ENCODE results near the gene IFTAP. TPM values are rescaled to one million over a fixed set of nuclear protein-coding genes. Genes with fewer than 3 reads are reported as not detected.
A peak's percentile ranks its signal among the peaks of the same experiment; 100 is the strongest.
"Not testable (repeated sequence)": the region's sequence is repeated elsewhere in the genome, so short reads cannot be mapped to it uniquely, and the experiment has no call there.

IFTAP gene
- total and polyA plus RNA-seq, 4 donors: 42.4 to 56.5 (median 46.8) TPM

DNA sequence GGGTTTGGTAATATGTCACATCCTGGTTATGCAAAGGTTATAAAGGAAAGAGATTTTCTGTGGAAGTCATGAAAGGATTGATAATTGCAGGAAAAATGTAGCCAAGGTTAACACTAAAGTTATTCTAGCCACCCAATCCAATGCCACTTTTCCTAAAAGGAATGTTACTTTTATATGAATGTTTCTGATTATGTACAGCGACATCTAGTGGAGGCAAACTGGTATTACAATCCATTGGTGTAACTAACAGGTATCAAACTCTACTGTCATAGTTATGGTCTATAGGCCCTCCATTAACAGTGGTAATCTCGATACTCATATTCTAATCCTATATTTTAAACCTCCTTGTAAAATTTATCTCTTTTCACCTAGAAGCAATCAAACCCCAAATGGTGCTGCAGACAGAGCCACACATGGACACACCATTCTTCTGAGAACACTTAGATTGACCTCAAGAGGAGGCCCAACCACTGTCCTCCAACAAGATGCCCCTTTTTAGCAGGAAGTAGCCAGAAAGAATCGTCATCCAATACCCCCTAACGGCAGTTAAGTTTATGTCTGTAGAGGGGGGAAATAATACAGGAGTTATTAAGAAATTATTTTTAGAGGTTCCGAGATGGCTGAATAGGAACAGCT is 78.6 kb downstream of the IFTAP start:
- peak in 3 of 6 donors; percentile 5 to 27 (median 16) for DNase-seq (ENCODE audit: low read depth in 4 of 6, low spot score in 6 of 6)
- Histone ChIP-seq H3K4me1 (ENCODE audit: control insufficient read depth, insufficient read depth, low read length) (no peaks in the 10 kb centered on the region), H3K27ac (ENCODE audit: low read depth, low read length) (no peak overlapping the region), H3K9me3 (ENCODE audit: control insufficient read depth, insufficient read depth, low read length) (peaks cover 4% of the 10 kb centered on the region), H3K27me3 (ENCODE audit: control insufficient read depth, insufficient read depth, low read length) (no peaks in the 10 kb centered on the region), H3K4me3 (ENCODE audit: low read depth, low read length) (no peak overlapping the region), H3K36me3 (ENCODE audit: control insufficient read depth, insufficient read depth, low read length) (no peaks in the 10 kb centered on the region)
- WGBS (ENCODE audit: insufficient coverage): 90% methylated on average over 2 of the region's 5 CpGs

DNA sequence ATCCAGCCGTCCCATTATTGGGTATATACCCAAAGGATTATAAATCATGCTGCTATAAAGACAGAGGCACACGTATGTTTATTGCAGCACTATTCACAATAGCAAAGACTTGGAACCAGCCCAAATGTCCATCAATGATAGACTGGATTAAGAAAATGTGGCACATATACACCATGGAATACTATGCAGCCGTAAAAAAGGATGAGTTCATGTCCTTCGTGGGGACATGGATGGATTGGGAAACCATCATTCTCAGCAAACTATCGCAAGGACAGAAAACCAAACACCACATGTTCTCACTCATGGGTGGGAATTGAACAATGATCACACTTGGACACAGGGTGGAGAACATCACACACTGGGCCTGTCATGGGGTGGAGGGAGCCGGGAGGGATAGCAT is 85.2 kb downstream of the IFTAP start:
- H3K4me3 ChIP-seq (ENCODE audit: low read depth, low read length); H3K9me3 ChIP-seq (ENCODE audit: control insufficient read depth, insufficient read depth, low read length); DNase-seq (ENCODE audit: low read depth in 4 of 6, low spot score in 6 of 6); H3K27ac ChIP-seq (ENCODE audit: low read depth, low read length); H3K36me3 ChIP-seq (ENCODE audit: control insufficient read depth, insufficient read depth, low read length); H3K4me1 ChIP-seq (ENCODE audit: control insufficient read depth, insufficient read depth, low read length); H3K27me3 ChIP-seq (ENCODE audit: control insufficient read depth, insufficient read depth, low read length): not testable (repeated sequence)
- no CpG with 5 or more reads among the region's 6 CpGs for WGBS (ENCODE audit: insufficient coverage)

- no peak overlapping the region for H3K27ac ChIP-seq (ENCODE audit: low read depth, low read length)
- no peak for DNase-seq (ENCODE audit: low read depth in 4 of 6, low spot score in 6 of 6)
- WGBS (ENCODE audit: insufficient coverage): 100% methylated on average over 1 of the region's 1 CpG
These were observed 89.5 kb downstream of the IFTAP start for GRCh38 chr11:36683818-36684217.

GRCh38 chr11:36684840-36685801 is 90.8 kb downstream of the IFTAP start:
- Histone ChIP-seq H3K4me1 (ENCODE audit: control insufficient read depth, insufficient read depth, low read length) (no peaks in the 10 kb centered on the region), H3K4me3 (ENCODE audit: low read depth, low read length) (no peak overlapping the region), H3K27ac (ENCODE audit: low read depth, low read length) (no peak overlapping the region), H3K9me3 (ENCODE audit: control insufficient read depth, insufficient read depth, low read length) (no peaks in the 10 kb centered on the region), H3K36me3 (ENCODE audit: control insufficient read depth, insufficient read depth, low read length) (no peaks in the 10 kb centered on the region), H3K27me3 (ENCODE audit: control insufficient read depth, insufficient read depth, low read length) (no peaks in the 10 kb centered on the region)
- 92% methylated on average over 7 of the region's 12 CpGs for WGBS (ENCODE audit: insufficient coverage)
- no peak for DNase-seq (ENCODE audit: low read depth in 4 of 6, low spot score in 6 of 6)

More at GRCh38 chr11:36683818-36684217, 89.5 kb downstream of the IFTAP start:
- Histone ChIP-seq H3K9me3 (ENCODE audit: control insufficient read depth, insufficient read depth, low read length) (no peaks in the 10 kb centered on the region), H3K36me3 (ENCODE audit: control insufficient read depth, insufficient read depth, low read length) (no peaks in the 10 kb centered on the region), H3K27me3 (ENCODE audit: control insufficient read depth, insufficient read depth, low read length) (no peaks in the 10 kb centered on the region), H3K4me3 (ENCODE audit: low read depth, low read length) (no peak overlapping the region), H3K4me1 (ENCODE audit: control insufficient read depth, insufficient read depth, low read length) (no peaks in the 10 kb centered on the region)

DNA sequence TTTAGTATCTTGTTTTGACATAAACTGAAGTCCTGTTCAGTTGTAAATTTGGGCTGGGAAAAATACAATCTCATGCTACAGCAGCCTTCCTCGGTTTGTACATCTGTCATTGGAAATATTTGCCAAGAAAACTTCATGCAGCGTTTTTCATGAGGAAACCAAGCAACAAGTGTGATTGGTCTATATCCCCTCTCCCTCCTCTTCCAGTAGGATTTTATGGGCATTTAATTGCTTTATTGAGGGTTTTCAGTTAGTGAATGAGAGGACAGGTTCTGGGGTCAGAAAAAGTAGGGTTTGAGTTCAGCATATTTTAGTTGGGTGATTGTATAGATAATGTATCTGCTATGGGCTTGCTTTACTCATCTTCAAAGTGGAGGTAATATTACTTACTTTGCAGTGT is 93.8 kb downstream of the IFTAP start:
- no peak for DNase-seq (ENCODE audit: low read depth in 4 of 6, low spot score in 6 of 6)
- H3K27me3 ChIP-seq (ENCODE audit: control insufficient read depth, insufficient read depth, low read length): no peaks in the 10 kb centered on the region

GRCh38 chr11:36688571-36689291 is 94.4 kb downstream of the IFTAP start:
- DNase-seq (ENCODE audit: low read depth in 4 of 6, low spot score in 6 of 6): no peak
- Histone ChIP-seq H3K36me3 (ENCODE audit: control insufficient read depth, insufficient read depth, low read length) (no peaks in the 10 kb centered on the region), H3K27ac (ENCODE audit: low read depth, low read length) (no peak overlapping the region), H3K4me3 (ENCODE audit: low read depth, low read length) (no peak overlapping the region), H3K9me3 (ENCODE audit: control insufficient read depth, insufficient read depth, low read length) (no peaks in the 10 kb centered on the region), H3K27me3 (ENCODE audit: control insufficient read depth, insufficient read depth, low read length) (no peaks in the 10 kb centered on the region), H3K4me1 (ENCODE audit: control insufficient read depth, insufficient read depth, low read length) (no peaks in the 10 kb centered on the region)
- 59% methylated on average over 4 of the region's 7 CpGs for WGBS (ENCODE audit: insufficient coverage)

More for the DNA sequence above, 93.8 kb downstream of the IFTAP start:
- no peak overlapping the region for H3K4me3 ChIP-seq (ENCODE audit: low read depth, low read length)
- no peak overlapping the region for H3K27ac ChIP-seq (ENCODE audit: low read depth, low read length)
- no peaks in the 10 kb centered on the region for H3K9me3 ChIP-seq (ENCODE audit: control insufficient read depth, insufficient read depth, low read length)
- no peaks in the 10 kb centered on the region for H3K36me3 ChIP-seq (ENCODE audit: control insufficient read depth, insufficient read depth, low read length)
- no peaks in the 10 kb centered on the region for H3K4me1 ChIP-seq (ENCODE audit: control insufficient read depth, insufficient read depth, low read length)
- WGBS (ENCODE audit: insufficient coverage): no CpG with 5 or more reads among the region's 2 CpGs

DNA sequence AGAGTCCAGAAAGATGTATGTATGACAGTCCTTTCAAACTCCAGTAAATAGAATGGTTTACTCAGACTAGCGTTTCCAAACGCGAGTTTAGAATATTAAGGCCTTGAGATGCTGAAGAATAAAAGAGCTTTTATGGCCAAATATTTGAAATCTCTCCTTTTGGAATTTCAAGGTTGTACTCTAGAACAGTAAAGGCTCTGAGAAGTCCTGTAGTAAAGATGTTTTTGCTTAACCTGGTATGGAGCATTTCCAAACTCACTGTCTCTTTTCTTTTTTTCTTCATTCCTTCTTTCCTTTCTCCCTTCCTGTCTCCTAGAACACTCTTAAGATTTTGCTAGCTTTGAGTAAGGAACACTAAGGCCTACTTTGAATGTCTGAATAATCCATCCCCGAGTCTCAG is 95.1 kb downstream of the IFTAP start:
- Histone ChIP-seq H3K4me3 (ENCODE audit: low read depth, low read length) (no peak overlapping the region), H3K36me3 (ENCODE audit: control insufficient read depth, insufficient read depth, low read length) (no peaks in the 10 kb centered on the region), H3K27me3 (ENCODE audit: control insufficient read depth, insufficient read depth, low read length) (no peaks in the 10 kb centered on the region), H3K9me3 (ENCODE audit: control insufficient read depth, insufficient read depth, low read length) (no peaks in the 10 kb centered on the region), H3K27ac (ENCODE audit: low read depth, low read length) (no peak overlapping the region), H3K4me1 (ENCODE audit: control insufficient read depth, insufficient read depth, low read length) (no peaks in the 10 kb centered on the region)
- no peak for DNase-seq (ENCODE audit: low read depth in 4 of 6, low spot score in 6 of 6)
- no CpG with 5 or more reads among the region's 4 CpGs for WGBS (ENCODE audit: insufficient coverage)

DNA sequence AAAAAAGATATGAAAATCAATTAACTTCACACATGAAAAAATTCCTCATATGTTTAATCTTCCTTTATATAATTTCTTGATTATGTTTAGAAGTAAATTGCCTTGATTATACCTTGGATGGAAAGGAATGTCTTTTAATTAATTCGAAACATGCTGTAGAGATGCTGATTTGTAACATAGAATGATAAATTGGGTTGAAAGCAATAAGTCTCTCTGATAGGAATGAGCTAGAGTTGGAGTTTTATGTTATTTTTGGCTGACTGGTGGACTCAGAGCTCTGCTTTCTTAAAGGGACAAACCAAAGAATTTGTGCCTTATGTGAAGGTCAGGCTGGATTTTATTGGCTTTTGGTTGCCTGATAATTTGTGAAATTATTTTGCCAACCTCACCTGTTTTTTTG is 98.4 kb downstream of the IFTAP start:
- H3K27me3 ChIP-seq (ENCODE audit: control insufficient read depth, insufficient read depth, low read length): no peaks in the 10 kb centered on the region
- no peaks in the 10 kb centered on the region for H3K36me3 ChIP-seq (ENCODE audit: control insufficient read depth, insufficient read depth, low read length)
- no peak for DNase-seq (ENCODE audit: low read depth in 4 of 6, low spot score in 6 of 6)
- 83% methylated on average over 1 of the region's 1 CpG for WGBS (ENCODE audit: insufficient coverage)
- no peaks in the 10 kb centered on the region for H3K4me1 ChIP-seq (ENCODE audit: control insufficient read depth, insufficient read depth, low read length)
- H3K27ac ChIP-seq (ENCODE audit: low read depth, low read length): no peak overlapping the region
- H3K9me3 ChIP-seq (ENCODE audit: control insufficient read depth, insufficient read depth, low read length): no peaks in the 10 kb centered on the region
- no peak overlapping the region for H3K4me3 ChIP-seq (ENCODE audit: low read depth, low read length)

GRCh38 chr11:36693139-36693843 is 99.0 kb downstream of the IFTAP start:
- DNase-seq (ENCODE audit: low read depth in 4 of 6, low spot score in 6 of 6): no peak
- WGBS (ENCODE audit: insufficient coverage): no CpG with 5 or more reads among the region's 1 CpG

More at GRCh38 chr11:36693139-36693843, 99.0 kb downstream of the IFTAP start:
- Histone ChIP-seq H3K4me3 (ENCODE audit: low read depth, low read length) (no peak overlapping the region), H3K36me3 (ENCODE audit: control insufficient read depth, insufficient read depth, low read length) (no peaks in the 10 kb centered on the region), H3K9me3 (ENCODE audit: control insufficient read depth, insufficient read depth, low read length) (no peaks in the 10 kb centered on the region), H3K27ac (ENCODE audit: low read depth, low read length) (no peak overlapping the region), H3K27me3 (ENCODE audit: control insufficient read depth, insufficient read depth, low read length) (no peaks in the 10 kb centered on the region), H3K4me1 (ENCODE audit: control insufficient read depth, insufficient read depth, low read length) (no peaks in the 10 kb centered on the region)
